ENCODE results near the gene CCT4.
"Not testable (repeated sequence)": the region's sequence is repeated elsewhere in the genome, so short reads cannot be mapped to it uniquely, and the experiment has no call there.

The CCT4 gene

DNA sequence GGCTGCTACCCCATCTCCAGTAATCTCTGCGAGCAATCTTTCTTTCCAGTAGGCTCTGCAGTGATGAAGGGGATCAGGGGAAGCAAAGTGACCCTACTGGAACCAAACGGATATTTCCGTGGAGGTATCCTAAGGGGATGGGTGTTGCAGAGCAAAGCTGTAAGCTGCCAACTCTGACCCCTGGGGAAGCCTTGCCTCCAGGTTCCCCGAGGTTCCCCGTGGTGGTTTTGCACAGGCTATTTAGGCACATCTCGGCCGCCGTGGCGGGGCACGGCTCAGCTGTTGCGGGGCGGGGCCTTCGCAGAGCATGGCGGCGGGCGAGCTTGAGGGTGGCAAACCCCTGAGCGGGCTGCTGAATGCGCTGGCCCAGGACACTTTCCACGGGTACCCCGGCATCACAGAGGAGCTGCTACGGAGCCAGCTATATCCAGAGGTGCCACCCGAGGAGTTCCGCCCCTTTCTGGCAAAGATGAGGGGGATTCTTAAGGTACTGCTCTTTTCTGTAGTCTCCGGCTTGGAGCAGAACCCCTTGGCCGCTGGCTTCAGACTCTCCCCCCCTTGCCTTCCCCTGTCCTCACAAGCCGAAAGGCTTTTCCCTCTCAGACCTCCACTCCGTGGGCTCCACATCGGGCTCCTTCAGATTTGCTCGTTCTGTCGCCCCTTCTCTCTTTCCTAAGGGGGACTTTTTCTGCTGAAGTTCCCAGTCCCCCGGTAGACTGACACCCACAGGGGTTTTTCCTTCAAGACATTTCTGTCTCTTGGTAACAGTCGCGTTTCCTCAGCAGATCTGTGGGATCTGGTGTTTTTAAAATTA lies 17.1 kb upstream of the CCT4 start, which contains the start of gene COMMD1:
COMMD1 (plus strand) TSS at position 303 of the 814 bp plus-strand sequence; CDS start at position 308, 5 bp downstream.
- peak within 1 kb of the TSS; percentile 84 for H3K9ac ChIP-seq (ENCODE audit: insufficient read length, low read depth)
- no peak for DNase-seq (ENCODE audit: low read depth, low spot score)

DNA sequence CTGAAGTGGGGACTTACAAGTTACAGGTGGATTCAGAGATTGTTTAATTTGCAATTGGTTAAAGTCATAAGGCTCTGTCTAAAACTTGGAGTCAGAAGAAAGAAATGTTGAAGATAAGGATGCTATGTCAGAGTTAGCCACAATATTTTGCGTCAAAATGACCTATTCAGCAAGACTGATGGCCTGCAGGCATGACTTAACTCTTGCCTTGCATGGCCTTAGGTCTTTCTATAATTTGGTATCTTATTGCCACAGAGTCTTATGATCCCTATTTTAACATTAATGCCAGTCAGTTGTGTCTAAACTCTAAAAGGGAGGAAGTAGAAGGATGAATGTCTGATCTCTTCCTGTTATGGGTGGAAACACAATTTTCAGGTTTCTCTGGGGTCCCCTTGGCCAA lies 11.8 kb upstream of the CCT4 start:
- Histone ChIP-seq H3K4me1 (ENCODE audit: insufficient read depth, insufficient read length) (no peaks in the 10 kb centered on the region), H3K27me3 (ENCODE audit: insufficient read depth, insufficient read length) (no peaks in the 10 kb centered on the region), H3K9me3 (ENCODE audit: insufficient read depth, low read length) (no peaks in the 10 kb centered on the region), H3K36me3 (ENCODE audit: insufficient read depth, insufficient read length, low read length) (no peaks in the 10 kb centered on the region), H3K9ac (ENCODE audit: insufficient read length, low read depth) (no peak overlapping the region), H3K4me3 (ENCODE audit: insufficient read length, low read depth) (no peak overlapping the region)
- DNase-seq (ENCODE audit: low read depth, low spot score) = no peak
- TF ChIP-seq ZNF274 (IDR thresholded peaks at IDR 0.05; ENCODE audit: low read depth, low read length) (no peak), YY1 (IDR thresholded peaks at IDR 0.05; ENCODE audit: insufficient read depth, insufficient read length) (no peak), SUZ12 (IDR thresholded peaks at IDR 0.05; ENCODE audit: extremely low read depth, insufficient read depth, insufficient read length) (no peak)

More for the DNA sequence above, 17.1 kb upstream of the CCT4 start, which contains the start of gene COMMD1:
- Histone ChIP-seq H3K4me3 (ENCODE audit: insufficient read length, low read depth) (peak within 1 kb of the TSS; percentile 83), H3K9me3 (ENCODE audit: insufficient read depth, low read length) (no peaks in the 10 kb centered on the region), H3K4me1 (ENCODE audit: insufficient read depth, insufficient read length) (no peaks in the 10 kb centered on the region), H3K36me3 (ENCODE audit: insufficient read depth, insufficient read length, low read length) (peaks cover 2% of the 10 kb centered on the region), H3K27me3 (ENCODE audit: insufficient read depth, insufficient read length) (no peaks in the 10 kb centered on the region)
- TF ChIP-seq ZNF274 (IDR thresholded peaks at IDR 0.05; ENCODE audit: low read depth, low read length) (no peak), SUZ12 (IDR thresholded peaks at IDR 0.05; ENCODE audit: extremely low read depth, insufficient read depth, insufficient read length) (no peak), YY1 (IDR thresholded peaks at IDR 0.05; ENCODE audit: insufficient read depth, insufficient read length) (peak; percentile 68)

DNA sequence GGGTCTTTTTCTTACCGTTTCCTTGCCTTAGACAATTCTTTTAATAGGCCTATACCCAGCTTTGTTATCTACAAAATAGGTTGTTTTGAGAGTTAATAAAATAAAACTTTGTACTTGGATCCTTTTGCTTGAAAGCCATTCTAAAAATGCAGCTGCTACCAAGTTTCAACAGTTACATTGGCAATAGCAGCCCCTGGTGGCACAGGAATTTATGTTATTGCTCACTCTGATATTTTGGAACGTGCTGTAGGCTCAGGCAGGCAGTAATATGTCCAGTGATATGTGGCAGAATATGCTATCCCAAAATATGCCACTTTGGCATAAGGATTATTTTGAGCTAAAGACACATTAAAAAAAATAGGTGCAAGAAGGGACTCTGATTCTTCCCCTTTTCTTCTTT lies 10.4 kb upstream of the CCT4 start:
- Histone ChIP-seq H3K27me3 (ENCODE audit: insufficient read depth, insufficient read length) (no peaks in the 10 kb centered on the region), H3K36me3 (ENCODE audit: insufficient read depth, insufficient read length, low read length) (no peaks in the 10 kb centered on the region), H3K9me3 (ENCODE audit: insufficient read depth, low read length) (no peaks in the 10 kb centered on the region), H3K4me3 (ENCODE audit: insufficient read length, low read depth) (no peak overlapping the region), H3K4me1 (ENCODE audit: insufficient read depth, insufficient read length) (no peaks in the 10 kb centered on the region), H3K9ac (ENCODE audit: insufficient read length, low read depth) (no peak overlapping the region)
- TF ChIP-seq ZNF274 (IDR thresholded peaks at IDR 0.05; ENCODE audit: low read depth, low read length) = no peak
- TF ChIP-seq SUZ12 (IDR thresholded peaks at IDR 0.05; ENCODE audit: extremely low read depth, insufficient read depth, insufficient read length) = no peak
- no peak for TF ChIP-seq YY1 (IDR thresholded peaks at IDR 0.05; ENCODE audit: insufficient read depth, insufficient read length)
- no peak for DNase-seq (ENCODE audit: low read depth, low spot score)

DNA sequence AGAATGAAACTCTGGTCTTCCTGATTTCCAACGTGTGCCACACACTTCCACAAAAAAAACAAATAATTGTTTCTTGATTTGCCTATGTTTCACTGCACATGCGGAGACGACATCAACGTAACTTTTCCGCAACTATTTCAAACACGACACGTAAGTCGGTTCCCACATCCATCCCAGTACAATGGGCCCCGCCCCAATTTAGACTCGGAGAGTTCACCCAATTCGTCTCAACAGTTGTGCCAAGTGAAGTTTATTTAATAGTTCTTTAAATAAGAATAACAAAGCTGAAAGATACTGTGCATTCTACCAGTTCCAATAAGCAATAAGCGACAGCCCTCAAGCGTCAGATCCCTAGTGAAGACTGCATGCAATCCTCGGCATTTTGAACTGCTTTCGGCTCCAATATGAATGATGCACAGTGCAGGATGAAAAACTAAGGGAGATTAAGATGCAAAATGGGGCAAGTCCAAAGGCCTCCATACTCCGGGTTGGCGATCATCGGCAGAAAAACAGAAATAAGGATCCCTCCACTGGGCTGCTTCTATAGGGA lies 664 bp downstream of the CCT4 start:
- TF ChIP-seq ZNF274 (IDR thresholded peaks at IDR 0.05; ENCODE audit: low read depth, low read length) = no peak
- no peak for TF ChIP-seq SUZ12 (IDR thresholded peaks at IDR 0.05; ENCODE audit: extremely low read depth, insufficient read depth, insufficient read length)
- TF ChIP-seq YY1 (IDR thresholded peaks at IDR 0.05; ENCODE audit: insufficient read depth, insufficient read length) = no peak

DNA sequence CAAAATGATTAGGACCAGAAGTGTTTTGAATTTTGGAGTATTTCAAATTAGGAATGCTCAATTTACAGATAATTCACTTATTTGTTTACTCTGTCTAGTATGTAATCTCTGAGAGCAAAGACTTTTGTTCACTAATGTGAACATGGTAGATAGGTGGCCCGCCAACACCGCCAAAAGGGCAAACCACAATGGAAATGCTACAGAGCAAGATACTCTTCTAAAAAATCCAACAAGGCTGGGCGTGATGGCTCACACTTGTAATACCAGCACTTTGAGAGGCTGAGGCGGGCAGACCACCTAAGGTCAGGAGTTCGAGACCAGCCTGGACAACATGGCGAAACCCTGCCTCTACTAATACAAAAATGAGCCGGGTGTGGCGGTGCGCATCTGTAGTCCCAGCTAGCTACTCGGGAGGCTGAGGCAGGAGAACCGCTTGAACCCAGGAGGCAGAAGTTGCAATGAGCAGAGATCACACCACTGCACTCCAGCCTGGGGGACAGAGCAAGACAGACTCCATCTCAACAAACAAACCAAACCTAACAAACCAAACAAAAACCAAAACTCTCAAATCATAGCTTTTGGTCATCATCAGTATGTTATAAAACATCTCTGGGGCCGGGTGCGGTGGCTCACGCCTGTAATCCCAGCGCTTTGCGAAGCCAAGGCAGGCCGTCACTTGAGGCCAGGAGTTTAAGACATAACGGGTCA lies 2.4 kb downstream of the CCT4 start:
- Histone ChIP-seq H3K9ac (ENCODE audit: insufficient read length, low read depth) (peak overlapping the region; percentile 32), H3K9me3 (ENCODE audit: insufficient read depth, low read length) (no peaks in the 10 kb centered on the region), H3K4me3 (ENCODE audit: insufficient read length, low read depth) (no peak overlapping the region), H3K36me3 (ENCODE audit: insufficient read depth, insufficient read length, low read length) (peaks cover 61% of the 10 kb centered on the region), H3K27me3 (ENCODE audit: insufficient read depth, insufficient read length) (no peaks in the 10 kb centered on the region), H3K4me1 (ENCODE audit: insufficient read depth, insufficient read length) (no peaks in the 10 kb centered on the region)
- no peak for DNase-seq (ENCODE audit: low read depth, low spot score)
- TF ChIP-seq SUZ12 (IDR thresholded peaks at IDR 0.05; ENCODE audit: extremely low read depth, insufficient read depth, insufficient read length) = no peak
- no peak for TF ChIP-seq YY1 (IDR thresholded peaks at IDR 0.05; ENCODE audit: insufficient read depth, insufficient read length)
- no peak for TF ChIP-seq ZNF274 (IDR thresholded peaks at IDR 0.05; ENCODE audit: low read depth, low read length)

More for the DNA sequence above, 664 bp downstream of the CCT4 start:
- Histone ChIP-seq H3K9me3 (ENCODE audit: insufficient read depth, low read length) (no peaks in the 10 kb centered on the region), H3K27me3 (ENCODE audit: insufficient read depth, insufficient read length) (no peaks in the 10 kb centered on the region), H3K9ac (ENCODE audit: insufficient read length, low read depth) (peak overlapping the region; percentile 94), H3K4me1 (ENCODE audit: insufficient read depth, insufficient read length) (no peaks in the 10 kb centered on the region), H3K4me3 (ENCODE audit: insufficient read length, low read depth) (peak overlapping the region; percentile 98), H3K36me3 (ENCODE audit: insufficient read depth, insufficient read length, low read length) (peaks cover 44% of the 10 kb centered on the region)
- no peak for DNase-seq (ENCODE audit: low read depth, low spot score)

DNA sequence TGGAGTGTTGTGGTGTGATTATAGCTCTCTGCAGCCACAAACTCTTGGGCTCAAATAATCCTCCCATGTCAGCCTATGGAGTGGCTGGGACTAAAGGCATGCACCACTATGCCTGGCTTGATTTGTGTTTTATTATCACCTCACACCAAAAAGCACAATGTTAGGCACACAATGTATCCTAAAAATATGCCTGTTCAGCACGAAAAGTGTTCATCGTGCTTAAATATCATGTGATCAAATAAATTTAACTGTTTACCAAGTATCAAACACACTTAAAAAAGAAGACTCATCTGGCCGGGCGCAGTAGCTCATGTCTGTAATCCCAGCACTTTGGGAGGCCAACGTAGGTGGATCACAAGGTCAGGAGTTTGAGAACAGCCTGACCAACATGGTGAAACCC lies 5.6 kb downstream of the CCT4 start:
- H3K27me3 ChIP-seq (ENCODE audit: insufficient read depth, insufficient read length) = no peaks in the 10 kb centered on the region
- H3K9ac ChIP-seq (ENCODE audit: insufficient read length, low read depth) = no peak overlapping the region
- H3K9me3 ChIP-seq (ENCODE audit: insufficient read depth, low read length) = no peaks in the 10 kb centered on the region
- H3K36me3 ChIP-seq (ENCODE audit: insufficient read depth, insufficient read length, low read length) = peaks cover 88% of the 10 kb centered on the region
- TF ChIP-seq SUZ12 (IDR thresholded peaks at IDR 0.05; ENCODE audit: extremely low read depth, insufficient read depth, insufficient read length) = no peak
- TF ChIP-seq YY1 (IDR thresholded peaks at IDR 0.05; ENCODE audit: insufficient read depth, insufficient read length) = no peak
- no peak for TF ChIP-seq ZNF274 (IDR thresholded peaks at IDR 0.05; ENCODE audit: low read depth, low read length)
- H3K4me3 ChIP-seq (ENCODE audit: insufficient read length, low read depth) = no peak overlapping the region
- H3K4me1 ChIP-seq (ENCODE audit: insufficient read depth, insufficient read length) = no peaks in the 10 kb centered on the region
- DNase-seq (ENCODE audit: low read depth, low spot score) = no peak

DNA sequence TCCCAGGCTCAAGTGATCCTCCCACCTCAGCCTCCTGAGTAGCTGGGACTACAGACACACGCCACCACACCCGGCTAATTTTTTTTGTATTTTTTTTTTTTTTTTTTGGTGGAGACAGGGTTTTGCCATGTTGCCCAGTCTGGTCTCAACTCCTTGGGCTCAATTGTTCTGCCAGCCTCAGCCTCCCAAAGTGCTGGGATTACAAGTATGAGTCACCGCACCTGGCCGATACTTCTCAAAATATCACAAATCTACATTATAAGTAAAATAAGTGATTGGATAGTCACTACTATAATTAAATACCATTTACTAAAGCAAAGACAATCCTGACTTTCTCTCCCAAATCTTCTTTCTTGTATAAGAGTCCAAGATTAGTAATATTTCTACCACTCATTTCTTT lies 9.1 kb downstream of the CCT4 start:
- not testable (repeated sequence) for H3K4me1 ChIP-seq (ENCODE audit: insufficient read depth, insufficient read length); H3K9me3 ChIP-seq (ENCODE audit: insufficient read depth, low read length); H3K4me3 ChIP-seq (ENCODE audit: insufficient read length, low read depth); H3K9ac ChIP-seq (ENCODE audit: insufficient read length, low read depth); H3K27me3 ChIP-seq (ENCODE audit: insufficient read depth, insufficient read length); DNase-seq (ENCODE audit: low read depth, low spot score)
- H3K36me3 ChIP-seq (ENCODE audit: insufficient read depth, insufficient read length, low read length) = peaks cover 91% of the 10 kb centered on the region

All from NT2/D1 (cell line).